Thyroid gland (tissue), 4 donors: ENCODE measurements around the gene MTUS2. TPM values are rescaled to one million over a fixed set of nuclear protein-coding genes. Genes with fewer than 3 reads are reported as not detected.

Experiments used
- DNase-seq, 2 donors: peaks; one replicate each; pipeline ENCODE4 v3.0.0-alpha.2; 2019
- H3K27ac ChIP-seq, 3 donors: fragments of 200-600 bp; sonication (generic); 1 replicate in 2 of 3; 2 replicates in 1 of 3; pipeline ENCODE4 v1.5.1; 2016 to 2019; ENCODE audit warnings: mild to moderate bottlenecking in 1 of 3, moderate library complexity in 1 of 3
- H3K27me3 ChIP-seq: fragments of 200-600 bp; sonication (generic); one replicate; pipeline ENCODE4 v1.5.1; 2019
- H3K36me3 ChIP-seq, 2 donors: fragments of 200-600 bp; sonication (generic); one replicate each; pipeline ENCODE4 v1.5.1; 2016 to 2019
- H3K4me1 ChIP-seq, 2 donors: fragments of 200-600 bp; sonication (generic); one replicate each; pipeline ENCODE4 v1.5.1; 2017 to 2019
- H3K4me3 ChIP-seq, 3 donors: fragments of 200-600 bp; sonication (generic); replicated peaks in 1 of 3; 1 replicate in 2 of 3; 2 replicates in 1 of 3; pipeline ENCODE4 v1.5.1; 2016; ENCODE audit warnings: mild to moderate bottlenecking in 1 of 3
- H3K9me3 ChIP-seq: fragments of 200-600 bp; sonication (generic); one replicate; pipeline ENCODE4 v1.5.1; 2017
- POLR2A ChIP-seq, 2 donors: fragments of 450-650 bp; IDR thresholded peaks; one replicate each; pipeline ENCODE4 v1.6.1; 2017; ENCODE audit warnings: antibody characterized with exemption in 2 of 2, mild to moderate bottlenecking in 2 of 2, moderate library complexity in 1 of 2
- WGBS, 2 donors: methylation state at CpG; one replicate each; pipeline ENCODE4 v1.1.5; 2017; 5-methylcytosine and 5-hydroxymethylcytosine counted together
- intact Hi-C: fragments of 100-400 bp; cut with DNase I; formaldehyde crosslinking; loops from one replicate; pipeline ENCODE4 v1.15.1; 2023
- total RNA-seq, 4 donors: library from RNA; depleted of rRNA; stranded (reverse); fragments of >200 nt; gene quantifications; one replicate each; pipeline ENCODE4 v1.2.3, GENCODE V29; 2016
- TF ChIP-seq, protein P1 (sequence below), 6 experiments: fragments of 200-600 bp in 3 of 6; fragments of 450-650 bp in 3 of 6; sonication (generic) in 3 of 6; IDR thresholded peaks; one replicate each; pipeline ENCODE4 v1.5.1; 2016 to 2019; ENCODE audit warnings: antibody characterized with exemption in 6 of 6, mild to moderate bottlenecking in 2 of 6, inconsistent platforms in 1 of 6, moderate library complexity in 1 of 6

The MTUS2 gene
- total RNA-seq, 4 donors from 2014 or later: 0.98 to 1.5 (median 1.1) TPM

DNA sequence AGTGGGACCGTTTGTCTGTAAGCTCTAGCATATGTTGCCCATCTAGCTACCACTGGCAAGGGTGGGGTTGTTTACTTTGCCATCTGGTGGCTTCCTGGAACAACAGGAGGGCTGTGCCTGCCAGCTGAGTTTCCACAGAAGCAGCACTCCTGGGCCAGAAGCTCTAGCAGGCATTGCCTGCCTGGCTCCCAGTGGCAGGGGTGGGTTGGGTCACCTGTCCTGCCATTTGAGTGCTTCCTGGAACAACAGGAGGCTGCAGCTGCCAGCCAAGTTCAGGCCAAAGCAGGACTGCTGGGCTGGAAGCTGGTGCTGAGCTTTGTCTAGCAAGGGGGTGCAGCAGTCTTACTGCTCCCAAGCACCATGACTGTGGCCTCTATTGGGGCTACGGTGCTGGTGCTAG lies 239.7 kb downstream of the MTUS2 start:
- no peak for TF ChIP-seq POLR2A (IDR thresholded peaks at IDR 0.05)
- TF ChIP-seq, protein P1, sequence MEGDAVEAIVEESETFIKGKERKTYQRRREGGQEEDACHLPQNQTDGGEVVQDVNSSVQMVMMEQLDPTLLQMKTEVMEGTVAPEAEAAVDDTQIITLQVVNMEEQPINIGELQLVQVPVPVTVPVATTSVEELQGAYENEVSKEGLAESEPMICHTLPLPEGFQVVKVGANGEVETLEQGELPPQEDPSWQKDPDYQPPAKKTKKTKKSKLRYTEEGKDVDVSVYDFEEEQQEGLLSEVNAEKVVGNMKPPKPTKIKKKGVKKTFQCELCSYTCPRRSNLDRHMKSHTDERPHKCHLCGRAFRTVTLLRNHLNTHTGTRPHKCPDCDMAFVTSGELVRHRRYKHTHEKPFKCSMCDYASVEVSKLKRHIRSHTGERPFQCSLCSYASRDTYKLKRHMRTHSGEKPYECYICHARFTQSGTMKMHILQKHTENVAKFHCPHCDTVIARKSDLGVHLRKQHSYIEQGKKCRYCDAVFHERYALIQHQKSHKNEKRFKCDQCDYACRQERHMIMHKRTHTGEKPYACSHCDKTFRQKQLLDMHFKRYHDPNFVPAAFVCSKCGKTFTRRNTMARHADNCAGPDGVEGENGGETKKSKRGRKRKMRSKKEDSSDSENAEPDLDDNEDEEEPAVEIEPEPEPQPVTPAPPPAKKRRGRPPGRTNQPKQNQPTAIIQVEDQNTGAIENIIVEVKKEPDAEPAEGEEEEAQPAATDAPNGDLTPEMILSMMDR (IDR thresholded peaks at IDR 0.05): no peak
- intact Hi-C loops: no loop called here
- no peaks in the 10 kb centered on the region for H3K36me3 ChIP-seq
- 93 to 100% methylated on average over 1 to 2 of the region's 2 CpGs for WGBS, 2 donors
- H3K27ac ChIP-seq: no peak overlapping the region
- H3K9me3 ChIP-seq: no peaks in the 10 kb centered on the region
- no peak for DNase-seq
- H3K27me3 ChIP-seq: no peaks in the 10 kb centered on the region
- no peak overlapping the region for H3K4me3 ChIP-seq
- H3K4me1 ChIP-seq: no peaks in the 10 kb centered on the region

DNA sequence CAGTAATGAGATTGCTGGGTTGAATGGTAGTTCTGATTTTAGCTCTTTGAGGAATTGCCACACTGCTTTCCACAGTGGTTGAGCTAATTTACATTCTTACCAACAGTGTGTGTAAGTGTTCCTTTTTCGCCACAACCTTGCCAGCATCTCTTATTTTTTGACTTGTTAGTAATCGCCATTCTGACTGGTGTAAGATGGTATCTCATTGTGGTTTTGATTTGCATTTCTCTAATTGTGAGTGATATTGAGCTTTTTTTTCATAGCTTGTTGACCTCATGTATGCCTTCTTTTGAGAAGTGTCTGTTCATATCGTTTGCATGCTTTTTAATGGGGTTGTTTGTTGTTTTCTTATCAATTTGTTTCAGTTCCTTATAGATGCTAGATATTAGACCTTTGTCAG lies 245.0 kb downstream of the MTUS2 start:
- WGBS, 2 donors: 86 to 91% methylated on average over 3 of the region's 3 CpGs
- Histone ChIP-seq H3K27me3 (no peaks in the 10 kb centered on the region), H3K4me1 (no peaks in the 10 kb centered on the region), H3K4me3 (no peak overlapping the region), H3K27ac (no peak overlapping the region), H3K36me3 (no peaks in the 10 kb centered on the region), H3K9me3 (no peaks in the 10 kb centered on the region)
- DNase-seq: no peak
- intact Hi-C loops: no loop called here
- TF ChIP-seq, protein P1 (IDR thresholded peaks at IDR 0.05): no peak
- TF ChIP-seq POLR2A (IDR thresholded peaks at IDR 0.05): no peak

DNA sequence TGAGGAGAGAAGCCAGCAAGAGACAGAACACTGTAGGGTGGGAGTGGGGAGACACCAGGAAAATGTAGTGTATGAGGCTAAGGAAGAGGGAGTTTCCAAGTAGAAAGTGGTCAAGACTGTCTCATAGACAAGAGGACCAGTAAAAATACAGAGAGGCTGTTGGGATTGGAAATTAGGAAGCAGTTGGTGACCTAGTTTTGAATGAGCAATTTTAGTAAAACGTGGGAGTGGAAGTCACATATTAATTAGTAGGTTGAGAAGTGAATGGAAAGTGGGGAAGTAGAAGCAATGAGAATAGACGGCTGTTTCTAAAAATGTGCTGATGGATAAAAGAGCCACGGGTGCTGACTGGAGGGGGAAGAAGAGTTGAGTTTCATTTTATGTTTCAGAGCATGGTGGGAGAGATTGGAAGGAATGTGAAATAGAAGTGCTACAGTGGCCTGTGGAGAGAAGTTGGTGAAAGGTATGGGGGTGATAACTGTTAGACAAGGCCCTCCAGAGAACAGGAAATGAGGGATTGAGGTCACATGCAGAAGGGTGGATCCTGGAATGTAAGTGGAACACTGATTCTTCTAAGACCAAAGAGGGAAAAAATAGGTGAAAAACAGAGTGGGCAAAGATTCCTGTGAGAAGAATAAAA lies 247.3 kb downstream of the MTUS2 start:
- TF ChIP-seq, protein P1 (IDR thresholded peaks at IDR 0.05): no peak
- no peak for TF ChIP-seq POLR2A (IDR thresholded peaks at IDR 0.05)
- Histone ChIP-seq H3K27ac (no peak overlapping the region), H3K4me3 (no peak overlapping the region), H3K4me1 (no peaks in the 10 kb centered on the region), H3K9me3 (no peaks in the 10 kb centered on the region), H3K27me3 (no peaks in the 10 kb centered on the region), H3K36me3 (no peaks in the 10 kb centered on the region)
- intact Hi-C loops: no loop called here
- 72 to 81% methylated on average over 3 of the region's 3 CpGs for WGBS, 2 donors
- no peak for DNase-seq

DNA sequence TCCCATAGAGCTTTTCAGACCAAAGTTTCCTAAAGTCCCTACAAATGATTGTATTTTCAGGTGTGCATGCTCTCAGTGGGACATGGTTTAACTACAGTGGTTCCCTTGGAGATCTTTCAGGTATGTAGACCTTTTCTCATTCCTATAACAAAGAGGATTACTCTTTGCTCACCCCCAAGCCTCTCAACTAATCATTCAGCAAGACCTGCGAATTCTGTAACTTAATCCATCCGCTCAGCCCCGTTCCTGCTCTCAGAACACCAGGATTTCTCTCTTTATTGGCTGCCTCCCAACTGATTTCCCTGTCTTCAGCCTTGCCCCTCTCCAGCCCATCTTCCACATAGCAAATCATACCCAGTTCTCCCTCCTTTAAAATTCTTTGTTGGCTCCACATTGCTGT lies 253.6 kb downstream of the MTUS2 start:
- Histone ChIP-seq H3K4me1 (no peaks in the 10 kb centered on the region), H3K9me3 (no peaks in the 10 kb centered on the region), H3K27ac (no peak overlapping the region), H3K4me3 (no peak overlapping the region), H3K36me3 (no peaks in the 10 kb centered on the region), H3K27me3 (no peaks in the 10 kb centered on the region)
- no peak for TF ChIP-seq POLR2A (IDR thresholded peaks at IDR 0.05)
- TF ChIP-seq, protein P1 (IDR thresholded peaks at IDR 0.05): no peak
- intact Hi-C loops: no loop called here
- WGBS, 2 donors: 40 to 49% methylated on average over 3 of the region's 3 CpGs
- DNase-seq: no peak

- no peaks in the 10 kb centered on the region for H3K27me3 ChIP-seq
- no peak for DNase-seq
- no peak overlapping the region for H3K27ac ChIP-seq
- TF ChIP-seq POLR2A (IDR thresholded peaks at IDR 0.05): no peak
- TF ChIP-seq, protein P1 (IDR thresholded peaks at IDR 0.05): no peak
- no peaks in the 10 kb centered on the region for H3K9me3 ChIP-seq
- WGBS, 2 donors: 47 to 48% methylated on average over 3 of the region's 3 CpGs
- no peaks in the 10 kb centered on the region for H3K4me1 ChIP-seq
- no peak overlapping the region for H3K4me3 ChIP-seq
- intact Hi-C loops: no loop called here
- no peaks in the 10 kb centered on the region for H3K36me3 ChIP-seq
These were observed 257.1 kb downstream of the MTUS2 start for GRCh38 chr13:29077051-29077813.
